Endothelial cell of umbilical vein (primary cell): ENCODE results near the gene GALR3.

Experiments used
- CTCF ChIP-seq, 2 donors: IDR thresholded peaks; 1 replicate in 1 of 2; 2 replicates in 1 of 2; pipeline ENCODE4 v1.5.1; 2011; ENCODE audit warnings: low read length in 2 of 2, mild to moderate bottlenecking in 2 of 2, moderate library complexity in 2 of 2, control low read depth in 1 of 2, inconsistent platforms in 1 of 2, low read depth in 1 of 2; ENCODE audit not compliant: insufficient read depth in 1 of 2; ENCODE audit errors: extremely low read depth in 1 of 2
- FOS ChIP-seq: IDR thresholded peaks from 2 replicates; pipeline ENCODE4 v1.6.1; 2011; ENCODE audit warnings: mild to moderate bottlenecking, low read length, moderate library complexity, borderline replicate concordance; ENCODE audit not compliant: insufficient read depth
- MAX ChIP-seq: IDR thresholded peaks from 2 replicates; pipeline ENCODE4 v1.6.1; 2011; ENCODE audit not compliant: insufficient read depth, insufficient read length
- MYC ChIP-seq: IDR thresholded peaks from one replicate; pipeline ENCODE4 v1.6.1; 2011; ENCODE audit warnings: mild to moderate bottlenecking, low read depth, low read length
- POLR2A ChIP-seq: IDR thresholded peaks from 2 replicates; pipeline ENCODE4 v1.6.1; 2012; ENCODE audit warnings: low read depth, mild to moderate bottlenecking, control low read depth, low read length

- TF ChIP-seq POLR2A (no peak), CTCF (IDR thresholded peaks at IDR 0.05; ENCODE audit: extremely low read depth in 1 of 2, insufficient read depth in 1 of 2, low read depth in 1 of 2, low read length in 2 of 2) (no peak), MYC (no peak), FOS (no peak), MAX (no peak)
Observed at GRCh38 chr22:37803195-37803638, 20.0 kb upstream of the GALR3 start.
